A673 (cell line): ENCODE measurements around the gene MFSD6.
"Not testable (repeated sequence)": the region's sequence is repeated elsewhere in the genome, so short reads cannot be mapped to it uniquely, and the experiment has no call there.

ENCODE experiments used
- CTCF ChIP-seq: fragments of 300-800, 200-600 bp; sonication (generic); conservative IDR thresholded peaks from 2 replicates; pipeline ENCODE4 v1.5.1; 2017; ENCODE audit warnings: low read depth, mild to moderate bottlenecking, antibody characterized with exemption, low read length, moderate library complexity, mixed read lengths
- EZH2 ChIP-seq: fragments of 200-600 bp; sonication (generic); IDR thresholded peaks from 2 replicates; pipeline ENCODE4 v1.6.1; 2017; ENCODE audit warnings: borderline replicate concordance, low read depth, mild to moderate bottlenecking, mixed read lengths, antibody characterized with exemption, low read length; ENCODE audit not compliant: poor library complexity, severe bottlenecking

- TF ChIP-seq CTCF, EZH2: not testable (repeated sequence)
These were observed 49.3 kb upstream of the MFSD6 start for GRCh38 chr2:190358655-190359448.
